WTC11 (cell line): Measurements from ENCODE around the gene B3GNT4. TPM values are rescaled to one million over a fixed set of nuclear protein-coding genes. Genes with fewer than 3 reads are reported as not detected.
A peak's percentile ranks its signal among the peaks of the same experiment; 100 is the strongest.

ENCODE experiments used
- ATAC-seq: fragments of 200-7000 bp; cut with Tn5 transposase; 2 replicates; pipeline ENCODE4 v1.10.0; 2021; ENCODE audit warnings: mild to moderate bottlenecking, moderate library complexity
- CTCF ChIA-PET: fragments of 300-600 bp; sonication (Branson Sonifier 250); formaldehyde crosslinking; loops from one replicate; lab custom pipeline; 2021; ENCODE audit warnings: antibody characterized with exemption; lab: Charles Lee
- POLR2A ChIA-PET: fragments of 350-600 bp; sonication (Branson Sonifier 250); formaldehyde crosslinking; loops from one replicate; lab custom pipeline; 2021; ENCODE audit warnings: antibody characterized with exemption; lab: Charles Lee
- DNase-seq: peaks from one replicate; pipeline ENCODE4 v3.0.0; 2021; ENCODE audit warnings: low spot score
- H3K27ac Mint-ChIP-seq: 2 replicates; pipeline ENCODE4 v1.8.0; 2021; ENCODE audit warnings: mixed read lengths
- H3K27me3 Mint-ChIP-seq: 2 replicates; pipeline ENCODE4 v1.8.0; 2021; ENCODE audit warnings: low read depth, mild to moderate bottlenecking, moderate library complexity, mixed read lengths
- H3K36me3 Mint-ChIP-seq: 2 replicates; pipeline ENCODE4 v1.8.0; 2021; ENCODE audit warnings: mixed read lengths
- H3K4me1 Mint-ChIP-seq: 2 replicates; pipeline ENCODE4 v1.8.0; 2022; ENCODE audit warnings: mixed read lengths
- H3K4me3 Mint-ChIP-seq: 2 replicates; pipeline ENCODE4 v1.8.0; 2021; ENCODE audit warnings: mild to moderate bottlenecking, moderate library complexity, mixed read lengths
- H3K9me3 Mint-ChIP-seq: 2 replicates; pipeline ENCODE4 v1.8.0; 2021; ENCODE audit warnings: mixed read lengths
- CREB1 ChIP-seq: sonication (generic); formaldehyde crosslinking; IDR thresholded peaks from 2 replicates; pipeline ENCODE4 v1.8.0; 2023; ENCODE audit warnings: mild to moderate bottlenecking, missing genetic modification reagents
- CREM ChIP-seq: sonication (generic); formaldehyde crosslinking; IDR thresholded peaks from 2 replicates; pipeline ENCODE4 v1.8.1; 2022; ENCODE audit warnings: mild to moderate bottlenecking, missing genetic modification reagents, moderate library complexity
- ETV6 ChIP-seq: sonication (generic); formaldehyde crosslinking; IDR thresholded peaks from 2 replicates; pipeline ENCODE4 v1.8.1; 2022; ENCODE audit warnings: mild to moderate bottlenecking, missing genetic modification reagents
- FOXJ3 ChIP-seq: sonication (generic); formaldehyde crosslinking; IDR thresholded peaks from 2 replicates; pipeline ENCODE4 v1.9.0; 2021; ENCODE audit warnings: missing genetic modification reagents, mild to moderate bottlenecking, borderline replicate concordance
- GABPB1 ChIP-seq: sonication (generic); formaldehyde crosslinking; IDR thresholded peaks from 2 replicates; pipeline ENCODE4 v1.8.1; 2023; ENCODE audit warnings: mild to moderate bottlenecking, missing genetic modification reagents
- GRHL2 ChIP-seq: fragments of 250-450 bp; sonication (Bioruptor Pico); IDR thresholded peaks from 2 replicates; pipeline ENCODE4 v1.8.0; 2022; ENCODE audit warnings: mild to moderate bottlenecking, moderate library complexity; ENCODE audit not compliant: insufficient replicate concordance, severe bottlenecking
- KAT7 ChIP-seq: sonication (generic); formaldehyde crosslinking; IDR thresholded peaks from 2 replicates; pipeline ENCODE4 v1.8.1; 2023; ENCODE audit warnings: missing genetic modification reagents, mild to moderate bottlenecking, borderline replicate concordance
- MYBL2 ChIP-seq: sonication (generic); formaldehyde crosslinking; IDR thresholded peaks from 2 replicates; pipeline ENCODE4 v1.8.1; 2023; ENCODE audit warnings: mild to moderate bottlenecking, moderate library complexity, missing genetic modification reagents
- SMAD3 ChIP-seq: sonication (generic); formaldehyde crosslinking; IDR thresholded peaks from 2 replicates; pipeline ENCODE4 v1.8.0; 2022; ENCODE audit warnings: missing genetic modification reagents, mild to moderate bottlenecking, borderline replicate concordance
- SP1 ChIP-seq: sonication (generic); formaldehyde crosslinking; conservative IDR thresholded peaks from 2 replicates; pipeline ENCODE4 v1.8.1; 2022; ENCODE audit warnings: missing genetic modification reagents
- TEAD1 ChIP-seq: sonication (generic); formaldehyde crosslinking; IDR thresholded peaks from 2 replicates; pipeline ENCODE4 v1.8.0; 2022; ENCODE audit warnings: mild to moderate bottlenecking, missing genetic modification reagents
- ZNF416 ChIP-seq: fragments of 250-450 bp; sonication (Bioruptor Pico); IDR thresholded peaks from 2 replicates; pipeline ENCODE4 v1.9.0; 2021; ENCODE audit warnings: mild to moderate bottlenecking, inconsistent platforms
- ZNF423 ChIP-seq: fragments of 250-450 bp; sonication (Bioruptor Pico); IDR thresholded peaks from 2 replicates; pipeline ENCODE4 v2.1.2; 2022; ENCODE audit warnings: mild to moderate bottlenecking, moderate library complexity
- ZNF671 ChIP-seq: fragments of 250-450 bp; sonication (Bioruptor Pico); IDR thresholded peaks from 2 replicates; pipeline ENCODE4 v1.8.0; 2021; ENCODE audit warnings: mild to moderate bottlenecking
- total RNA-seq: library from RNA; stranded (reverse); gene quantifications from 3 replicates; pipeline ENCODE4 v1.2.3, GENCODE V29; 2021
- TF ChIP-seq, protein P1 (sequence below): fragments of 250-450 bp; sonication (Bioruptor Pico); conservative IDR thresholded peaks from 2 replicates; pipeline ENCODE4 v1.9.0; 2021; ENCODE audit warnings: mild to moderate bottlenecking
- TF ChIP-seq, protein P2 (sequence below): sonication (generic); formaldehyde crosslinking; IDR thresholded peaks from 2 replicates; pipeline ENCODE4 v1.8.1; 2023; ENCODE audit warnings: mild to moderate bottlenecking, moderate library complexity, missing genetic modification reagents
- TF ChIP-seq, protein P3 (sequence below): sonication (generic); formaldehyde crosslinking; IDR thresholded peaks from 2 replicates; pipeline ENCODE4 v1.8.1; 2023; ENCODE audit warnings: mild to moderate bottlenecking, missing genetic modification reagents, moderate library complexity
- TF ChIP-seq, protein P4 (sequence below): sonication (generic); formaldehyde crosslinking; IDR thresholded peaks from 2 replicates; pipeline ENCODE4 v1.8.1; 2022; ENCODE audit warnings: mild to moderate bottlenecking, moderate library complexity, missing genetic modification reagents
- TF ChIP-seq, protein P5 (sequence below): sonication (generic); formaldehyde crosslinking; IDR thresholded peaks from 2 replicates; pipeline ENCODE4 v1.8.0; 2023; ENCODE audit warnings: missing genetic modification reagents
- TF ChIP-seq, protein P6 (sequence below): sonication (generic); formaldehyde crosslinking; IDR thresholded peaks from 2 replicates; pipeline ENCODE4 v1.8.0; 2023; ENCODE audit warnings: mild to moderate bottlenecking, missing genetic modification reagents

The B3GNT4 gene
- total RNA-seq, 1 experiment from 2014 or later: 2.0 TPM

DNA sequence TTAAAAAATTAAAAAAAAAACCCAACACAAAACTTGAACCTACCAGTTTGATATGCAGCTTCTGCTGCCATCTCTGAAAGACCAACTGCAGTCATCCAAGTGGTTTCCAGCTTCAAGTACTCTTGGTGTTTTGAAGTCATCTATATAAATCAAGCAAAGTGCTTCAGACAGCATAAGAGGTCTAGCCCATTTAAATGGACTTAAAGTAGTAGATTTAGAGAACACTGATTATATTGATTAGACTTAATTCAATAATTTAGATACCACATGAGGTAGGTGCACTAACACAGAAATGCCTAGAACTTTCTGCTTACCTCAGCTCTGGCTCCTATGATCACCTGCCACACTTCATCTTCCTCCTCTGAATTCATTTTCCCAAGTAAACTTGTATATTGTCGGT is 12.9 kb downstream of the B3GNT4 start (continued):
- TF ChIP-seq, protein P1, sequence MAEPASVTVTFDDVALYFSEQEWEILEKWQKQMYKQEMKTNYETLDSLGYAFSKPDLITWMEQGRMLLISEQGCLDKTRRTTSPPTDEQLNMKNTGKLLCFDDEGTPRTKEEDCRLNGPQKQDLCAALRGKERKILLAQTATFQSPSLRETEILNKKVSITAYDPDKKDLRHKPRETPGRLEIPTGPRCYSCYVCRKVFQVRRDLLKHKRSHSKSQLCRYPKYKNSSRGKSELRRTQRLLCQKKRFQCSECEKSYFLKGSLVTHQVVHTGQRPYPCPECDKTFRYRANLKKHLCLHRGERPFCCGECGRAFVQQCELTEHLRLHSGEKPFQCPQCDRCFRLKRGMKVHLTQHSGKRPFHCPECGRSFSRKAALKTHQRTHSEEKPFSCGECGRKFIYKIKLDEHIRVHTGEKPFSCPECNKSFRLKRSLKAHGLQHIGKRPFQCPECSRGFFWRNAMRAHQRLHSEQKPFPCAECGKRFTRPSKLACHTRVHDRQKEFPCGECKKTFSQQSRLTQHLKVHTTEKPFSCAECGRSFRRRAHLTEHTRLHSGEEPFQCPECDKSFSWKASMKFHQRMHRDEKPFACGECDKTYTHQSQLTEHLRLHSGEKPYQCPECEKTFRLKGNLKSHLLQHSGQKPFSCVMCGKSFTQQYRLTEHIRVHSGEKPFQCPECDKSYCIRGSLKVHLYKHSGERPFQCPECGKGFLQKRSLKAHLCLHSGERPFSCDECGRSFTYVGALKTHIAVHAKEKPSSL (CRISPR knock-in tag): no peak
- TF ChIP-seq KAT7 (CRISPR knock-in tag): no peak
- TF ChIP-seq FOXJ3 (CRISPR knock-in tag): no peak
- TF ChIP-seq, protein P2, sequence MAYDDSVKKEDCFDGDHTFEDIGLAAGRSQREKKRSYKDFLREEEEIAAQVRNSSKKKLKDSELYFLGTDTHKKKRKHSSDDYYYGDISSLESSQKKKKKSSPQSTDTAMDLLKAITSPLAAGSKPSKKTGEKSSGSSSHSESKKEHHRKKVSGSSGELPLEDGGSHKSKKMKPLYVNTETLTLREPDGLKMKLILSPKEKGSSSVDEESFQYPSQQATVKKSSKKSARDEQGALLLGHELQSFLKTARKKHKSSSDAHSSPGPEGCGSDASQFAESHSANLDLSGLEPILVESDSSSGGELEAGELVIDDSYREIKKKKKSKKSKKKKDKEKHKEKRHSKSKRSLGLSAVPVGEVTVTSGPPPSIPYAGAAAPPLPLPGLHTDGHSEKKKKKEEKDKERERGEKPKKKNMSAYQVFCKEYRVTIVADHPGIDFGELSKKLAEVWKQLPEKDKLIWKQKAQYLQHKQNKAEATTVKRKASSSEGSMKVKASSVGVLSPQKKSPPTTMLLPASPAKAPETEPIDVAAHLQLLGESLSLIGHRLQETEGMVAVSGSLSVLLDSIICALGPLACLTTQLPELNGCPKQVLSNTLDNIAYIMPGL (CRISPR knock-in tag): no peak

DNA sequence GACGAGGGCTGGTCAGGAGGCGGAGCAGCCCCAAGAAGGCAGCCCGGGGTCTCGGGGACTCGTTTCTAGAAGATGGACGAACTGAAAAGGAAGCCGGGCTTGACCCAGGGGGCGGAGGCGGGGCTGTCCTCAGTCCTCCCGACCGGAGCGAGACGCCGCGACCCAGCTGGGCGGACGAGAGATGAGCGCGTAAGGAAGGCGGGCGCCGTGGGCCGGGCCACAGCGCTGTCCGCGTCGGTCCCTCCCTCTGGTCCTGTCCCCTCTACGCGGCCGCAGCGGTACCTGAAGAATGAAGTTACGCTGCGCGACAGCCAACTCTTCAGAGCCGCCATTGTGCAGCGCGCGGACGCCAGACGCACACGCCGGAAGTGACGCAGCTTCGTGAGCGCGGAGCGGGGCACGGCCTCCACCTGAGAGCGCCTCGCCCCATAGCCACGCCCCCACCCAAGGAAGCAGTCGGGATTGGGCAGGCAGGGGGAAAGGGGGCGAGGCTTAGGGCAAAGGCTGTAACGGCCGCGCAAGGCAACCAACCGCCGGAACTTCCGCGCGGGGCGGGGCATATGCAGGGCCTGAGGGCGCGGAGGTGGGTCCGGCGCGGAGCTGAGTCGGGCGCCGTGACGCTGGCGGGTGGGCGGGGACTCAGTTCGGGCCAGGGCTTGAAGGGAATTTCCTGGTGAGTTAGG is 22.3 kb downstream of the B3GNT4 start, which contains the start of gene DIABLO:
DIABLO (minus strand) TSS at position 370 of the 683 bp plus-strand sequence; CDS start at position 332, 38 bp downstream.
- Mint-ChIP-seq H3K4me3 (peak within 1 kb of the TSS; percentile 89), H3K36me3 (peaks cover 31% of the 10 kb centered on the region), H3K9me3 (no peaks in the 10 kb centered on the region), H3K27ac (peak within 1 kb of the TSS; percentile 91), H3K27me3 (no peaks in the 10 kb centered on the region; the same call in 1 of the 2 replicates), H3K4me1 (peaks cover 24% of the 10 kb centered on the region)
- DNase-seq (peak; percentile 100), ATAC-seq (peak; percentile 96)
- ChIA-PET POLR2A (interaction anchor here (0.8 to 2.0 kb wide), 7 partner anchors 22 to 275 kb away, joined by 3 to 15 read pairs (median 4); partner anchors contain the start of genes B3GNT4, LRRC43 and ZCCHC8), CTCF (interaction anchor here (0.6 to 1.4 kb wide), 5 partner anchors 35 to 530 kb away, joined by 3 to 6 read pairs (median 3); partner anchors contain the start of genes CFAP251 and DENR)
- TF ChIP-seq SP1 (CRISPR knock-in tag) (peak; percentile 98), ETV6 (CRISPR knock-in tag) (peak; percentile 92), ZNF416 (CRISPR knock-in tag) (0 out of 2 replicates have a peak, but pooled peaks have one; percentile 38), CREM (peak; percentile 97), SMAD3 (CRISPR knock-in tag) (peak; percentile 61; the same call in 1 of the 2 replicates), GRHL2 (no peak), ZNF671 (no peak), TEAD1 (0 out of 2 replicates have a peak, but pooled peaks have one; percentile 67), ZNF423 (CRISPR knock-in tag) (no peak), GABPB1 (CRISPR knock-in tag) (peak; percentile 86), CREB1 (CRISPR knock-in tag) (peak; percentile 92), MYBL2 (CRISPR knock-in tag) (peak; percentile 95)
- TF ChIP-seq, protein P3, sequence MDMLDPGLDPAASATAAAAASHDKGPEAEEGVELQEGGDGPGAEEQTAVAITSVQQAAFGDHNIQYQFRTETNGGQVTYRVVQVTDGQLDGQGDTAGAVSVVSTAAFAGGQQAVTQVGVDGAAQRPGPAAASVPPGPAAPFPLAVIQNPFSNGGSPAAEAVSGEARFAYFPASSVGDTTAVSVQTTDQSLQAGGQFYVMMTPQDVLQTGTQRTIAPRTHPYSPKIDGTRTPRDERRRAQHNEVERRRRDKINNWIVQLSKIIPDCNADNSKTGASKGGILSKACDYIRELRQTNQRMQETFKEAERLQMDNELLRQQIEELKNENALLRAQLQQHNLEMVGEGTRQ: peak; percentile 53
- TF ChIP-seq, protein P4, sequence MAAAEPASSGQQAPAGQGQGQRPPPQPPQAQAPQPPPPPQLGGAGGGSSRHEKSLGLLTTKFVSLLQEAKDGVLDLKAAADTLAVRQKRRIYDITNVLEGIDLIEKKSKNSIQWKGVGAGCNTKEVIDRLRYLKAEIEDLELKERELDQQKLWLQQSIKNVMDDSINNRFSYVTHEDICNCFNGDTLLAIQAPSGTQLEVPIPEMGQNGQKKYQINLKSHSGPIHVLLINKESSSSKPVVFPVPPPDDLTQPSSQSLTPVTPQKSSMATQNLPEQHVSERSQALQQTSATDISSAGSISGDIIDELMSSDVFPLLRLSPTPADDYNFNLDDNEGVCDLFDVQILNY (CRISPR knock-in tag): peak; percentile 71; the same call in 1 of the 2 replicates
- TF ChIP-seq, protein P1 (CRISPR knock-in tag): no peak
- TF ChIP-seq, protein P5, sequence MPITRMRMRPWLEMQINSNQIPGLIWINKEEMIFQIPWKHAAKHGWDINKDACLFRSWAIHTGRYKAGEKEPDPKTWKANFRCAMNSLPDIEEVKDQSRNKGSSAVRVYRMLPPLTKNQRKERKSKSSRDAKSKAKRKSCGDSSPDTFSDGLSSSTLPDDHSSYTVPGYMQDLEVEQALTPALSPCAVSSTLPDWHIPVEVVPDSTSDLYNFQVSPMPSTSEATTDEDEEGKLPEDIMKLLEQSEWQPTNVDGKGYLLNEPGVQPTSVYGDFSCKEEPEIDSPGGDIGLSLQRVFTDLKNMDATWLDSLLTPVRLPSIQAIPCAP: 0 out of 2 replicates have a peak, but pooled peaks have one; percentile 59
- TF ChIP-seq, protein P6, sequence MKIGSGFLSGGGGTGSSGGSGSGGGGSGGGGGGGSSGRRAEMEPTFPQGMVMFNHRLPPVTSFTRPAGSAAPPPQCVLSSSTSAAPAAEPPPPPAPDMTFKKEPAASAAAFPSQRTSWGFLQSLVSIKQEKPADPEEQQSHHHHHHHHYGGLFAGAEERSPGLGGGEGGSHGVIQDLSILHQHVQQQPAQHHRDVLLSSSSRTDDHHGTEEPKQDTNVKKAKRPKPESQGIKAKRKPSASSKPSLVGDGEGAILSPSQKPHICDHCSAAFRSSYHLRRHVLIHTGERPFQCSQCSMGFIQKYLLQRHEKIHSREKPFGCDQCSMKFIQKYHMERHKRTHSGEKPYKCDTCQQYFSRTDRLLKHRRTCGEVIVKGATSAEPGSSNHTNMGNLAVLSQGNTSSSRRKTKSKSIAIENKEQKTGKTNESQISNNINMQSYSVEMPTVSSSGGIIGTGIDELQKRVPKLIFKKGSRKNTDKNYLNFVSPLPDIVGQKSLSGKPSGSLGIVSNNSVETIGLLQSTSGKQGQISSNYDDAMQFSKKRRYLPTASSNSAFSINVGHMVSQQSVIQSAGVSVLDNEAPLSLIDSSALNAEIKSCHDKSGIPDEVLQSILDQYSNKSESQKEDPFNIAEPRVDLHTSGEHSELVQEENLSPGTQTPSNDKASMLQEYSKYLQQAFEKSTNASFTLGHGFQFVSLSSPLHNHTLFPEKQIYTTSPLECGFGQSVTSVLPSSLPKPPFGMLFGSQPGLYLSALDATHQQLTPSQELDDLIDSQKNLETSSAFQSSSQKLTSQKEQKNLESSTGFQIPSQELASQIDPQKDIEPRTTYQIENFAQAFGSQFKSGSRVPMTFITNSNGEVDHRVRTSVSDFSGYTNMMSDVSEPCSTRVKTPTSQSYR (CRISPR knock-in tag): 0 out of 2 replicates have a peak, but pooled peaks have one; percentile 57
